OCI-LY1 (cell line): ENCODE data around the gene ABCC4.

Experiments used
- CTCF ChIP-seq: fragments of 200-600 bp; sonication (generic), shearing (Covaris generic); IDR thresholded peaks from 2 replicates; pipeline ENCODE4 v1.5.1; 2017; ENCODE audit warnings: mild to moderate bottlenecking, antibody characterized with exemption, low read length, moderate library complexity, mixed read lengths
- EZH2 ChIP-seq: fragments of 200-600 bp; sonication (generic), shearing (Covaris generic); IDR thresholded peaks from 2 replicates; pipeline ENCODE4 v1.8.0; 2017; ENCODE audit warnings: borderline replicate concordance, mixed run types, mild to moderate bottlenecking, antibody characterized with exemption, low read length, moderate library complexity, mixed read lengths

GRCh38 chr13:95226050-95226449 is 75.2 kb downstream of the ABCC4 start:
- TF ChIP-seq CTCF (no peak), EZH2 (no peak)
